ENCODE measurements around the gene APOBEC4. TPM values are rescaled to one million over a fixed set of nuclear protein-coding genes. Genes with fewer than 3 reads are reported as not detected.
"Not testable (repeated sequence)": the region's sequence is repeated elsewhere in the genome, so short reads cannot be mapped to it uniquely, and the experiment has no call there.

Gene APOBEC4
- total RNA-seq, 1 donor from 2014 or later, result not detected

- no peak for DNase-seq (ENCODE audit: low read depth in 2 of 2)
Observed at GRCh38 chr1:183634429-183635065, 18.6 kb downstream of the APOBEC4 start.

DNA sequence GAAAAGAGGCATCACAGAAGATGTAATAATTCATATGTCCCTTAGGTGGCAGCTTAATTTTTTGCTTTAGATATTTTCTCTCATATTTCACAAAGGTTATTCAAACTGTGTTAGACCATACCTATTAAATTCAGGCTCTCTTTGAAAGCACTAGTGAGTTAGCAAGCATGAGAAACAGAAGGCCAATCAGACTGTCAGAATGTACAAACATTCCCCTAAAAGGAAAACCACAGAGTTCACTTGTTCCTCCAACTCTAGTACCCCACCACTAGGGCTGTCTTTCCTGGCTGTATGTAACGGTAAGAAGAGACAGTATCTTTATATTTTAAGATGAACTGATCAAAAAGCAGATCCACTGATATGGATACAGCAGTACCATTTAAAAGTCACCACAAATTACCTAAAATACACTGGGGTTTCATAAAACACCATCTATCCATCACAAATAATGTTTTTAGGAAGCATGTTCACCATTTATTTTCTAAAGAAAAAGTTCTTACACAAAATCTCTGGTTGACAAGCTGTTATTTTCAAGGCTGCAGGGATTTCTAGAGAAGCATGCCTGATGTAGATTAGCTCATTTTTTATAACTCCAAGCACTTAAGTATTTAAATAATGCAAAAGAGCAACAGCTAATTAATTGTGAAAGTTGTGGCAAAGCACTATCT is 19.3 kb downstream of the APOBEC4 start:
- peak; percentile 85 to 86 for DNase-seq (ENCODE audit: low read depth in 2 of 2)

- no peak for DNase-seq (ENCODE audit: low read depth in 2 of 2)
Observed at GRCh38 chr1:183632964-183633363, 20.2 kb downstream of the APOBEC4 start.

DNA sequence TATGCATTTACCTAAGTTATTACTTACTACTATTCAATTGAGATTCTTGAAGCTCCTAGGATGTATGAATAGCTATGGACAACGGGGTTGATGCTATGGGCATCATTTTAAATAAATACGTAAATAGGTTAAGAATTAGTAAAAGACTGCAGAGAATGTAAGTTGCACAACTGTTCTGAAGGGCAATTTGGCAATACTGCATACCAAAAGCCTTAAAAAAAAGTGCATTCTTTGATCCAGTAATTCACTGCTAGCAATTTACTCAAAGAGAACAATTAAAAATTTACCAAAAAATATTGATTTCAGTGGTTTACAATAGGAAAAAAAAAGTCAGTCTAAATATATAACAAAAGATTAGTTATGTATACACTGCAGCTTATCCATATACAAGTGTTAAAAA is 21.0 kb downstream of the APOBEC4 start:
- DNase-seq (ENCODE audit: low read depth in 2 of 2), result no peak

GRCh38 chr1:183630748-183631147 is 22.4 kb downstream of the APOBEC4 start:
- DNase-seq (ENCODE audit: low read depth in 2 of 2), result no peak

- no peak for DNase-seq (ENCODE audit: low read depth in 2 of 2)
Observed at GRCh38 chr1:183628537-183628936, 24.6 kb downstream of the APOBEC4 start.

DNA sequence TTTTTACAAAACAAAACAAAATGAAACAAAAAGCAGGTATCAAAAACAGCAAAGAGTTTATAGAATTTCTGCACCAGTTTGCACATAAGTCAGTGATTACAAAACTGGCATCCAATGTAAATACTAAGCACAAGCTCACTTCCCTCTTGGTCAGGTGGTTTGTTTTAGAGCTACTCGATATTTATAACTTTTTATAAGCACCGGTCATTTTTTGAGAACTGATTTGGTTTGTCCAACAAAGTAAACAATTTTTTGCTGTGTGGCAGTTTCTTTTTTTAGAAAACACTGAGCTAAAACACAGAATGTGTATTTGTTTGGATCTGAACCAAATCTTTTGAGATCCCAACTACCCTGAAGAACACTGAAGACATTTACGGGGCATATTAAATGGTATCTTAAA is 26.9 kb downstream of the APOBEC4 start:
- DNase-seq (ENCODE audit: low read depth in 2 of 2), result peak in 1 of 2 donors; percentile 32

DNA sequence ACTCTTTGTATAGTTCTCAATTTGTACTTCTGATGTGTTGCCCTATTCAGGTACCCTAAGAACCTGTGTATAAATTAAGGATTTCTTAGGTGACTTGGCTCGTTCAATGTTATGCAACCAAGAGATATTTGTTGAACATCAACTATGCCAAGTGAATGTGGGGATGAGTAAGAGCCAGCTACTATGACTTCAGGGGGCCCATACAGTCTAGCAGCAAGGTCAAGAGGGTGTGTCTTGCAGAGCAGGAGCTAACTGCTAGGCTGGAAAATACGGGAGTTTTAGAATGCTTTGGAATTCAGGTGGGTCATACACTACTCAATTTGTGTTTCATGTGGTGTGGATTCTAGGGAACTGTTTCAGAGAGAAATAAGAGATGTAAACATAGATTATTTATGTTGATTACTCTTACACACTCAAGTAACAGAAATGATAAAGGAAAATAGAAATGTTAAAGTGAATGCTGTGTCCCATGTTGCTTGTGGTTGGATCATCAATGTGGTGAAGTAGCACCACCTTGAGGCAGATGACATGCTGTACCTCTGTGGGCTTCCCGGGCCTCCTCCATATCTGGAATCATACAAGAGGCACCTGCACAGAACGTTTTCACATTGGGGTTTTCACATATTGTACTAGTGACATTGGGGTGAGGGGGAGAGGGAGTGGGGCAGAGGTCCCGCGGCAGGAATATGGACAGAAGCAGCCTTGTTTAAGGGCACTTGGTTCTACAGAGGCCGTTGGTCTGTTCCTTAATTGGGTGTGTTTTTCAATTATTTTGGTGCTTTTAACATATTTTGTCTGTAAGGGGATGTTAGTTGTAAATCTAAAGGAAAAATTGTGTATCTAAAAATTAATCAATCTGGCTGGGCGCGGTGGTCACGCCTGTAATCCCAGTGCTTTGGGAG is 30.0 kb downstream of the APOBEC4 start:
- peak; percentile 72 to 80 for DNase-seq (ENCODE audit: low read depth in 2 of 2)

GRCh38 chr1:183622013-183622412 is 31.1 kb downstream of the APOBEC4 start:
- DNase-seq (ENCODE audit: low read depth in 2 of 2), result no peak

DNA sequence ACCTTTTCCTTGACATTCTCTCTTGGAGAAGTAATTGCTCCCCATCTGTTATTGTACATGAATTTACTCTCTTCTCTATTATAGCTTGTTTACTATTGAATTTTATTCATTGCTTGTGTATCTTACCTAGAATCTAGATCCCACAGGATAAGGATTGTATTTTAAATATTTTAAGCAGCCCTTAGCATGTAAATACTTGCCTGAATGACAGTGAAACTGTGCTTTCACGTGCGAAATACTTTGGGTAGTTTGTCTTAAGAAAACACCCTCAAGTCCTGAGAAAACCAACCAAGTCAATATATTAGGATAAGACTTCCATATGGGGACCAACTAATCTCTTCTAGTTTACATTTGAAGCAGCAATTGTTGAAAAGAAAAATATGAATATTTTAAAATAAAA is 32.8 kb downstream of the APOBEC4 start:
- DNase-seq (ENCODE audit: low read depth in 2 of 2), result no peak

GRCh38 chr1:183619781-183620180 is 33.3 kb downstream of the APOBEC4 start:
- DNase-seq (ENCODE audit: low read depth in 2 of 2), result no peak

DNA sequence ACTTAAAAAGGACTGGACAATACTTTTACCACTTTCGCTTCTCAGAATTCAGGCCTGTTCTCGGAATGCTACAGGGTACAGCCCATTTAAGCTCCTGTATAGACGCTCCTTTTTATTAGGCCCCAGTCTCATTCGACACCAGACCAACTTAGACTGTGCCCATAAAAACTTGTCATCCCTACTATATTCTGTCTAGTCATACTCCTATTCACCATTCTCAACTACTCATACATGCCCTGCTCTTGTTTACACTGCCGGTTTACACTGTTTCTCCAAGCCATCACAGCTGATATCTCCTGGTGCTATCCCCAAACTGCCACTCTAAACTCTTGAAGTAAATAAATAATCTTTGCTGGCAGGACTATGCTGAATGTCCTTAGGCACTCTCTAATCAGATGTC is 34.9 kb downstream of the APOBEC4 start:
- not testable (repeated sequence) for DNase-seq (ENCODE audit: low read depth in 2 of 2)

DNA sequence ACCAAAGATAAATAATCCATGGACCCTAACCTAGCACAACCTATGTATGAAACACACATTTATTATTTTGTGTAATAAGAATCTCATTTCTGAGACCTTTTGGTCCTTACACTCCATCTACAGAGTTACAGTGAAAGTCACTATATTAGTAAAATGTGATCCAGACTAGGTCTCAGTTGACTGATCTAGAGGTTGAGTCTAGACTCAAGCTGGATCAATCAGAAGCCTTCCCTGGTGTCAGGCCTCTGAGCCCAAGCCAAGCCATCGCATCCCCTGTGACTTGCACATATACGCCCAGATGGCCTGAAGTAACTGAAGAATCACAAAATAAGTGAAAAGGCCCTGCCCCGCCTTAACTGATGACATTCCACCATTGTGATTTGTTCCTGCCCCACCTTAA is 40.1 kb downstream of the APOBEC4 start:
- not testable (repeated sequence) for DNase-seq (ENCODE audit: low read depth in 2 of 2)

DNA sequence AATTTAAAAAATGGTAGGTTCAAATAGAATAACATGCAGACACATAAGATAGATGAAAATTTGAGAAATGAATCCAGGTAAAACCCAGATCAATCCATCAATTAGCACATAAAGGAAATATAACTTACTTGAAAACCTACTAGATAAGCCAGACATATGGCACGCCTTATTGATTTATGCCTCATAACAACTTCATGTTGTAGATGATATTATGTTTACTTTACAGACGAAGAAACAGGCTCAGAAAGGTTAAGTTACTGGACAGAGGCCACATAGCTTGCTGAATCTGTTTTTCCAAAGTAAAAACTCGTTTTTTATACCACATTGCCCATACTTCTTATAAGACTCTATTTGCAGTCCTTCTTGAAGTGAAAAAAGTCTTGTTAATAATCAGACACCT is 40.7 kb downstream of the APOBEC4 start:
- DNase-seq (ENCODE audit: low read depth in 2 of 2), result no peak

GRCh38 chr1:183611021-183611420 is 42.1 kb downstream of the APOBEC4 start:
- no peak for DNase-seq (ENCODE audit: low read depth in 2 of 2)

- peak in 1 of 2 donors; percentile 57 for DNase-seq (ENCODE audit: low read depth in 2 of 2)
Observed at GRCh38 chr1:183609759-183610452, 43.2 kb downstream of the APOBEC4 start.

- DNase-seq (ENCODE audit: low read depth in 2 of 2), result peak; percentile 34 to 76
Observed at GRCh38 chr1:183609313-183609712, 43.8 kb downstream of the APOBEC4 start.

DNA sequence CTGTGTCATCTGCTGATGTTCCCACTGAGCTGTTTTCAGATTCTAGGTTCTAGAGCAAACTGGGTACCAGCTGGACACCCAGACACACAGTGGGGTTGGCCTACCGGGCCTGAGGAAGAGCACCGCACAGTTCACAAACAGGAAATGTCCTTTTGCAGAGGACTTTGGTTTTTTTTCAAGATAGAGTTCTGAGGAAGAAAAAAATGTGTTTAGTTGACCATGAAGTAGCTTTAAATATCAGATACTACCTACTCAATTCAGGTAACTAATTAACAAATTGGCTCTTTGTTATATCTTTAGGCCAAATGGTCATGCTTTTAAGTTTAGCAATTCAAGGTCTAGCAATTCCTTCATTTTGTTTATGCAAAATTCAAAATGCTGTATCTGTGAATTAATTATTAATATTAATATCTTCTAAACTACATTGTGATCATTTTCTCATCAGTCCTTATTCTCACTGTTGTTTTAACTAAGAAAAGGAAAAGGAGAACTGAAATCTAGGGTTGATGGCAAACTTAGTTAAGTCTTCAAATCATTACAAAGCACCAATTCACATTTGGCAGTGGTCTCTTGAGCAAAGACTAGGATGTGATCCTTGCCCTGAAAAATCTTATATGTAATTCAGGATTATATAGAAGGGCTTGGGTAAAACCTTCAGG is 45.7 kb downstream of the APOBEC4 start:
- no peak for DNase-seq (ENCODE audit: low read depth in 2 of 2)

DNA sequence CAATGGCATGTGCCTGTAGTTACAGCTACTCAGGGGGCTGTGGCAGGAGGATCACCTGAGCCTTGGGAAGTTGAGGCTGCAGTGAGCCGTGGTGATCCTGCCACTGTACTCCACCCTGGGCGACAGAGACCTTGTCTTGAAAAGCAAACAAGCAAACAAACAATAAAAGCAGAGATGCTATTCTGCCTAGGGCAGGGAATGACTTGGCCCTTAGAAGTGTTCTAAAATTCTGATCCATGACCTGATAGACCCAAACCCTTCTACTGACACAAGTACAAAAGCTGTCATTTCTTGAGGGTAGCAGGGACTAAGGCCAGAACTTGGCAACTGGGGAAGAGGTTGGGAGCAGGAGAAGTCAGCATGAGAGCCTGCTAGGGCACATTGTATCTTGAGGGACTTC is 47.2 kb downstream of the APOBEC4 start:
- DNase-seq (ENCODE audit: low read depth in 2 of 2), result no peak

DNA sequence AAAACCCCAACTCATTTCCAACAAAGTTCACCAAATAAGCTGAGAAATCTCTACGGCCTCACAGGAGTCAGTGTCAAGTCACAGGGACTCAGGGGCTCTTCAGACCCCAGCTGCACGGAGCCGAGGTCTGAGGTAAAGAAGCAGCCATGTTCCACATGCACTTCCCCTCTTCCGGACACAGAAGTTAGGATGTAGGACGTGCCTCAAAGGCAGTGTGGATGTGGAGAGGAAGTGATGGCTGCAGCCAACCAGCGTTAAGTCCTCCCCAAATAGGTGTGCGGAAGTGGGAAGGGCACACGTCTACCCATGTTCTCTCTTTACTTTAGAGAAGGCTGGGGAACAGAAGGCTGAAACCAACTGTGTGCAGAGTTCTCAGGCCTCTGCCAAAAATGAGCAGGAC is 48.3 kb downstream of the APOBEC4 start:
- no peak for DNase-seq (ENCODE audit: low read depth in 2 of 2)

All from lung microvascular endothelial cell (primary cell).